Dermis microvascular lymphatic vessel endothelial cell (primary cell): ENCODE results near the gene MYL4. TPM values are rescaled to one million over a fixed set of nuclear protein-coding genes. Genes with fewer than 3 reads are reported as not detected.
"Not testable (repeated sequence)": the region's sequence is repeated elsewhere in the genome, so short reads cannot be mapped to it uniquely, and the experiment has no call there.

Experiments used
- DNase-seq, 2 donors: peaks; one replicate each; pipeline versions ENCODE4 v3.0.0 to v3.0.0-alpha.2; 2010; ENCODE audit warnings: low read depth in 2 of 2
- total RNA-seq: library from RNA; depleted of rRNA; stranded (reverse); fragments of >200 nt; gene quantifications from 2 replicates; pipeline ENCODE4 v1.2.1, GENCODE V29; 2014

Gene MYL4
- total RNA-seq, 1 donor from 2014 or later, result 0.90 TPM

GRCh38 chr17:47220531-47220999 lies 11.4 kb downstream of the MYL4 start:
- no peak for DNase-seq

DNA sequence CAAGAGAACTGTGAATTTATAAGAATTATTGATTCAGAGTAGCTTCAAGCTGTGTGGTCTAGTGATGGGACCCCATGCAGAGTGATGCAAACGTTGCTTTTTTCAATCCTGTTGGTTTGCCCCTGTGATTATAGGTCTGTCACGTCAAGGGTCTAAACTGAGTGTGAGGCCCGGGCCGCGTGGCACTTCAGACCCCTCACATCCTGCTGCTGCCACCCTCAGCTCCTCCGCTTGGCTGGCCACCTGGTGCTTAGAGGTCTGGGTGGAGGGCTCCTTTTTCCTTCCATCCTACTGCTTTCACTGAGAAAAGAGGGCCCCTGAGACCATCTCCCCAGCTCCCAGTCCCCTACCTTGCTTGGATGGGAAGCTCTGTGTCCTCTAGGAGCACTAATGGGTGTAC lies 12.0 kb downstream of the MYL4 start:
- DNase-seq, result no peak

DNA sequence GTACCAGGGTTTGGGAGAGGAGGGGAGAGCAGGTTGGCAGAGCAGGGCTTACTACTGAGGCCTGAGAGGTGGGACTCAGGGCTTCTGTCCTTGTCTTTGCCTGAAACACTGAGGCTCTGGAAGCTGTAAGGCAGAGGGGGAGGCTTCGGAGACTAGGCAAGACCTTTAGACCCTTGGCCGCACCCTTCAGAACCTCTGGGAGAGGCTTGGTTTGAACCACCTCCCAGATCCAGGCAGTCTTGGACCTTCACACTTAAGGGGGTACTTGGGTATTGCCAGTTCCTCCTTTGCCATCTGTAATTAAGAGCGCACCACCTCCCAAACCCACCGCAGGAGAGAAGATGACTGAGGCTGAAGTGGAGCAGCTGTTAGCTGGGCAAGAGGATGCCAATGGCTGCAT lies 12.9 kb downstream of the MYL4 start:
- no peak for DNase-seq

- DNase-seq, result peak in 1 of 2 donors; percentile 72
These were observed 13.9 kb downstream of the MYL4 start for GRCh38 chr17:47223007-47223406.

- DNase-seq, result no peak
These were observed 14.3 kb downstream of the MYL4 start for GRCh38 chr17:47223460-47223859.

DNA sequence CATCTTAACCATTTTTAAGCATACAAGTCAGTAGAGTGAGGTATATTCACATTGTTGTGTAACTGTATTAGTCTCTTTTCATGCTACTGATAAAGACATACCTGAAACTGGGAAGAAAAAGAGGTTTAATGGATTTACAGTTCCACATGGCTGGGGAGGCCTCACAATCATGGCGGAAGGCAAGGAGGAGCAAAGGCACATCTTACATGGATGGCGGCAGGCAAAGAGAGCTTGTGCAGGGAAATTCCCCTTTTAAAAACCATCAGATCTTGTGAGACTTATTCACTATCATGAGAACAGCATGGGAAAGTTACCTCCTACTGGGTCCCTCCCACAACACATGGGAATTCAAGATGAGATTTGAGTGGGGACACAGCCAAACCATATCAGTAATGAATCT lies 14.9 kb downstream of the MYL4 start:
- not testable (repeated sequence) for DNase-seq

GRCh38 chr17:47224966-47225365 lies 15.8 kb downstream of the MYL4 start:
- DNase-seq, result peak in 1 of 2 donors; percentile 57

GRCh38 chr17:47225436-47225858 lies 16.3 kb downstream of the MYL4 start:
- DNase-seq, result peak; percentile 85 to 99

- DNase-seq, result peak in 1 of 2 donors; percentile 38
These were observed 17.0 kb downstream of the MYL4 start for GRCh38 chr17:47225911-47226688.

DNA sequence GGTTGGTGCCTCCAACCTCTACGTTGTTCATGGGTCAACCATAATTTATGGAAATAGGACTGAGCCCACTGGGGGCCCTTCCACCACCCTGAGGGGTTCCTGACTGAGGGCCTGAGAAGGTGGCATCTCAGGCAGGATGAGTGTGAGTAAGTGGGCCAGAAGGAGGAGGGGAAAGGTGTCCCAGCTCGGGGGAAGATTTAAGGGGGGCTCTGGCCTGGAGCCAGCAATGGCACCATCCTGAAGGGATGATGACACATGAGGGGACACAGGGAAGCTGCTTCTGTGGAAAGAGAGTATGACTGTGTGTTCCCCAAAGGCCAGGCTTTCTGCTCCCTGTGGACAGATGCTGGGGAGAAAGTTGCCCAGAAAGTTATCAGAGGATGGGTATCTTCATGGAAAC lies 18.7 kb downstream of the MYL4 start:
- no peak for DNase-seq

GRCh38 chr17:47229535-47230443 lies 20.6 kb downstream of the MYL4 start:
- peak; percentile 74 to 92 for DNase-seq

GRCh38 chr17:47230864-47231263 lies 21.7 kb downstream of the MYL4 start:
- no peak for DNase-seq

DNA sequence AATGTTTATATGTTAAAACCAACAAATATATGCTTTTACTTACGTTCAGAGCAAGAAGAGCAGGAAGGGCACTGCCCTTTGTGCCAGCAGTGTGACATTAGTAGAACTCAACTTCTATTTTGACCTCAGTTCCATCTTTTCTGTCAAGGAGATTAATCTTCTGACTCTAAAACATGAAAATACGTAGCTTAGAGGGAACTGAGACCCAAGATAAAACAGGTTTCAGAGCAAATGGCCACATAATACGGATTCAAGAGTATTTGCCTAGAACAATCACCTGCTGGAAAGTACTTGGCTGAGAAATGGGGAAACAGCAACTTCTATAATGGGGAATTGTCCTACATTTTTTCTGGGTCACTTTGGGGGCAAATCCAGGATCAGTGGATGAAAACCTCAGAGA lies 22.2 kb downstream of the MYL4 start:
- DNase-seq, result no peak

DNA sequence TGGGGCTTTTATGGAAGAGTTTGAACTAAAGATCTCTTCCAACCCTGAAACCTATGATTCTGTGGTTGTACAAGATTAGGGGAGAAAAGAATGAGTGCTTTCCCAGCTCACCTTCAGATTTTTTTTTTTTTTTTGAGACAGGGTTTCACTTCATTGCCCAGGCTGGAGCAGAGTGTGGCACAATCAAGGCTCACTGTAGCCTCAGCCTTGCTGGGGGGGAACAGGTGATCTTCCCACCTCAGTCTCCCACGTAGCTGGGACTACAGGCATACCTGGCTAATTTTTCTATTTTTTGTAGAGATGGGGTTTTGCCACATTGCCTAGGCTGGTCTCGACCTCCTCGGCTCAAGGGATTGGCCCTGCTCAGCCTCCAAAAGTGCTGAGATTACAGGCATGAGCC lies 22.7 kb downstream of the MYL4 start:
- DNase-seq, result no peak

DNA sequence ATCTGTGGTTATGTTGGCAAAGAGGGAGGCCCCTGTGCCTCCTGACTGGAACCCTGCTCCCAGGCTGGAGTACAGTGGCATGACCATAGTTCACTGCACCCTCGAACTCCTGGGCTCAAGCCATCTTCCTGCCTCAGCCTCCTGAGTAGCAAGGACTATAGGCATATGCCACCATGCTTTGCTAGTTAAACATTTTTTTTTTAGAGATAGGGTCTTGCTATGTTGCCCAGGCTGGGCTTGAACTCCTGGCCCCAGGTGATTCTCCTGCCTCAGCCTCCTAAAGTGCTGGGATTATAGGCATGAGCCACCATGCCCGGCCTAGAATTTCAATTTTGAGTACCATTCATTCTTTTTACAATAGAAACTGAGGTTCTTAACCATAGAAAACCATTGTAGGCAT lies 23.3 kb downstream of the MYL4 start:
- DNase-seq, result no peak

DNA sequence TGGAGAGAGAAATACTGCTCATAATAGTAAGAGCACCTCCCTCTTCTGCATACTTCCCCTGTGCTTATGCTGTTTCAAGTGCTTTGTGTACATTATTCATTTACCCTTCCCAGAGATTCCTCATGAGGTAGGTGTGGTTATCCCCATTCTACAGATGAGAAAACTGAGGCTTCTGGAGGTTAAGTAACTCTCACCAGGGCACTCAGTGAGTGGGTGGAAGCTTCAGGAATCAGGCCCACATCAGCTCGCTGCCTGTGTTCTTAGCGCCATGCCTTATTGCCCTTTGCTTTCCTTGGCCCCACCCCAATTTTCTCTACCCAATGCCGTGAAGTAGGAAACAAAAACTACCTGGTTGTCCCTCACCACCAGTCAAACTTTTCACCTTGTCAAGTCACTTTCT lies 26.4 kb downstream of the MYL4 start:
- no peak for DNase-seq

DNA sequence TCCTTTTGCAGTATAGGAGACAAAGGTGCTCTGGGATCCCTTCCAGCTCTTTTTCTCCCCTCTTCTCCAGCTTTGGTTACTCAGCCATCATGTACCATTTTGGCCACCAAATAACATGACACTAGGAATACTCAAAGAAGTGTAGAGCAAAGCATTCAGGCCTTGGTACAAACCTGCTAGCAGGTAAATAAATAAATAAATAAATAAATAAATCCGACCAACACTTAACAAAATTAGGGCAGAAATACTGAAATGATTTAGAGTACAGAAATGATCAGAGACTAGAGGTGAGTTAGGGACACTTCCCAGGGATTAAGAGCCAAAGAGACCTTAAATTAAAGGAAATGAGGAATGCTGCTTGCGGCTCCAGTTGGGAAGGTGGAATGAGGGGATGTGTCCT lies 26.8 kb downstream of the MYL4 start:
- DNase-seq, result no peak

GRCh38 chr17:47237841-47238240 lies 28.7 kb downstream of the MYL4 start:
- DNase-seq, result no peak

- DNase-seq, result no peak
These were observed 29.3 kb downstream of the MYL4 start for GRCh38 chr17:47238321-47239010.

DNA sequence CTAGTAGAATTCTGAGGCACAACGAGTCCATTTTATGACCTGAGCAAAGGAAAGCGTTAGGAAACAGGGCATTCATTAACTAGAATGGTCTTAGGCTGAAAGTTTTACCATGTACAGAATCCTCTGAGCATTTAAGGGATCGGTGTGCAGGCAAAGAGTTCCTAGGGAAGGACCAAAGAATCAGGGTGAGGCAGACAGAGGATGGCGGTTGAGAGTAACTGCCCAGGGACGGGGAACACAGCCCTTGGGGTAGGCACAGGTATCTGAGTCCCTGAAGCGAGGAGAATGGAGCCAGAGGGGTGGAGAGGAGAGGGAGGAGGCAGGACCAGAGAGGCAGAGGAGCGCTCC lies 30.4 kb downstream of the MYL4 start:
- DNase-seq, result no peak

GRCh38 chr17:47239967-47240651 lies 31.0 kb downstream of the MYL4 start:
- DNase-seq, result peak in 1 of 2 donors; percentile 96
